ENCODE results near the gene CAMK1D. TPM values are rescaled to one million over a fixed set of nuclear protein-coding genes. Genes with fewer than 3 reads are reported as not detected.
"Not testable (repeated sequence)": the region's sequence is repeated elsewhere in the genome, so short reads cannot be mapped to it uniquely, and the experiment has no call there.

Gene CAMK1D
- polyA plus RNA-seq, 1 experiment: 1.1 TPM

DNA sequence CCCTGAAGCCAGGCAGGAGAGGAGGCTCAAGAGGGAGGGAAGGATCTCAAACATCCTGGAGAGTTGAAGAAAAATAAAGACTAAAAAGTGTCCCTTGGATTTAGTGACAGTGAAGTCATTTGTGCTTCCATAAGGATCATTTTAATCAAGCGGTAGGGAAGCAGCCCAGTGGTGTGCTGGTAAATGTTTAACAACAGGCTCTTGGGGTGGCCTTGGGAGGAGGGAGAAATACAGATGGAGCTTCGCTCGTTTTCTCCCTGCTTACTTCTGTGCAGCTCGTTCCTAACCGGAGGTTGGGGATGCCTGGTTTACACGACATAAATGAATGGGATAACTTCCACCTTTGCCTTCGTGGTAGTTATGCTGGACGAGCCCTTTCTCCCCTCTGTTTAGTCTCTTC, 140.0 kb downstream of the CAMK1D start:
- POLR2A ChIA-PET: no interaction called here
- Histone ChIP-seq H3K27me3 (ENCODE audit: control insufficient read depth, insufficient read depth, low read length) (no peaks in the 10 kb centered on the region), H3K4me3 (ENCODE audit: low read depth, low read length) (no peak overlapping the region), H3K36me3 (ENCODE audit: control insufficient read depth, insufficient read depth, low read length) (no peaks in the 10 kb centered on the region)
- CTCF ChIA-PET: no interaction called here
- DNase-seq (ENCODE audit: low read depth): no peak
- TF ChIP-seq, protein P1, sequence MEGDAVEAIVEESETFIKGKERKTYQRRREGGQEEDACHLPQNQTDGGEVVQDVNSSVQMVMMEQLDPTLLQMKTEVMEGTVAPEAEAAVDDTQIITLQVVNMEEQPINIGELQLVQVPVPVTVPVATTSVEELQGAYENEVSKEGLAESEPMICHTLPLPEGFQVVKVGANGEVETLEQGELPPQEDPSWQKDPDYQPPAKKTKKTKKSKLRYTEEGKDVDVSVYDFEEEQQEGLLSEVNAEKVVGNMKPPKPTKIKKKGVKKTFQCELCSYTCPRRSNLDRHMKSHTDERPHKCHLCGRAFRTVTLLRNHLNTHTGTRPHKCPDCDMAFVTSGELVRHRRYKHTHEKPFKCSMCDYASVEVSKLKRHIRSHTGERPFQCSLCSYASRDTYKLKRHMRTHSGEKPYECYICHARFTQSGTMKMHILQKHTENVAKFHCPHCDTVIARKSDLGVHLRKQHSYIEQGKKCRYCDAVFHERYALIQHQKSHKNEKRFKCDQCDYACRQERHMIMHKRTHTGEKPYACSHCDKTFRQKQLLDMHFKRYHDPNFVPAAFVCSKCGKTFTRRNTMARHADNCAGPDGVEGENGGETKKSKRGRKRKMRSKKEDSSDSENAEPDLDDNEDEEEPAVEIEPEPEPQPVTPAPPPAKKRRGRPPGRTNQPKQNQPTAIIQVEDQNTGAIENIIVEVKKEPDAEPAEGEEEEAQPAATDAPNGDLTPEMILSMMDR (IDR thresholded peaks at IDR 0.05; ENCODE audit: insufficient read depth, low read depth, low read length): no peak

DNA sequence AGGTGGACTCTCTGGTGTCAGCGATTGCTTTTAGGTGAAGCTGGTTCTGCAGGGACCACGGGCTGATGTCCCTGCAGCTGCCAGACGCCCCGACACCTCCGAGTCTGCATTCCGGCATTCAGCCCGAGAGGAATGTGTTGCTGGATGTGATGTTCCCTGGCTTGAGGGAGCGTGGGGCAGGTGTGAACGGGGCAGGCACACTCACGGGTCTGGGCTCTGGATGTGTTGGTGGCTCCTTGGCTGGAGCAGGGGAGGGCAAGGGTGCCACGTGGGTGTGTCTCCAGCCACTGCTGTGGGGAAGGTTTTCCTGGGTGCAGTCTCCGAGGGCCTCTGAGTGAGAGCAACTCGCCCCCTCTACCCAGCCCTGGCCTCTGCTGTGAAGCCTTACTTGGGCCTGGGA, 140.5 kb downstream of the CAMK1D start:
- no peak overlapping the region for H3K4me3 ChIP-seq (ENCODE audit: low read depth, low read length)
- ChIA-PET POLR2A (no interaction called here), CTCF (no interaction called here)
- no peaks in the 10 kb centered on the region for H3K27me3 ChIP-seq (ENCODE audit: control insufficient read depth, insufficient read depth, low read length)
- no peak for DNase-seq (ENCODE audit: low read depth)
- H3K36me3 ChIP-seq (ENCODE audit: control insufficient read depth, insufficient read depth, low read length): no peaks in the 10 kb centered on the region
- TF ChIP-seq, protein P1 (IDR thresholded peaks at IDR 0.05; ENCODE audit: insufficient read depth, low read depth, low read length): no peak

DNA sequence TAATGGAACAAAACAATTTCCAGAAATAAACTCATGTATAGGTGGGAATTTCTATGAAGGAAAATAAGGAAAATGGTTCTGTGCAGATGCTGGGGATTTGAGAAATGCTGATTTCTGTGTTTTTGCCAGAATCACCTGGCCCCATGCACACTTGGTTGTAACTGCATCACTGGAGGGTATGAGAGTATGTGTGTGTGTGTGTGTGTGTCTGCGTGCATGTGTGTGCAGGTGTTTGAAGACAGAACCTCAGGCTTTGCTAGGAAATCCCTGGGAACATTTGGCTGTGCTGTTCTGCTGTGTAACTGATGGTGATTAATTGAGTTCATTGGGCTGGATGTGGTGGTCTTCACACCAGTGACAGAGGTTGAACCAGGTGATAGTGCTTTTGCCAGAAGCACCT, 141.6 kb downstream of the CAMK1D start:
- H3K27me3 ChIP-seq (ENCODE audit: control insufficient read depth, insufficient read depth, low read length): no peaks in the 10 kb centered on the region
- CTCF ChIA-PET: no interaction called here
- no peaks in the 10 kb centered on the region for H3K36me3 ChIP-seq (ENCODE audit: control insufficient read depth, insufficient read depth, low read length)
- TF ChIP-seq, protein P1 (IDR thresholded peaks at IDR 0.05; ENCODE audit: insufficient read depth, low read depth, low read length): no peak
- no peak for DNase-seq (ENCODE audit: low read depth)
- no peak overlapping the region for H3K4me3 ChIP-seq (ENCODE audit: low read depth, low read length)
- POLR2A ChIA-PET: no interaction called here

DNA sequence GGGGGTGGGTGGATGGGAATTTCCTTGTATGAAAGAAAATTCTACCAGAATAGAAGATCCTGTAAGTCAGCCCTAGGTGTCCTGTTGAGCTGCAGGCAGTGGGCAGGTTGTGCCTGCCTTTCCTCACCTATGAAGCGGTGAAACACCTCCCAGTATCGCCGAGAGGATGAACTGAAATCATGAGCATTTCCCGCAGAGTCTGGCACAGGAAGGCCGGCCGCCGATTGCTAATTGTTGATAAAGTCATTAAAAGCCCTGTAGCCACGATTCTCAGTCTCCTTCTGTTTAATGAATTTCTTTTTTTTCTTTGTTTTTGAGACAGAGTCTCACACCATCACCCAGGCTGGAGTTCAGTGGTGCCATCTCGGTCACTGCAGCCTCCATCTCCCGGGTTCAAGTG, 142.1 kb downstream of the CAMK1D start:
- TF ChIP-seq, protein P1 (IDR thresholded peaks at IDR 0.05; ENCODE audit: insufficient read depth, low read depth, low read length): no peak

DNA sequence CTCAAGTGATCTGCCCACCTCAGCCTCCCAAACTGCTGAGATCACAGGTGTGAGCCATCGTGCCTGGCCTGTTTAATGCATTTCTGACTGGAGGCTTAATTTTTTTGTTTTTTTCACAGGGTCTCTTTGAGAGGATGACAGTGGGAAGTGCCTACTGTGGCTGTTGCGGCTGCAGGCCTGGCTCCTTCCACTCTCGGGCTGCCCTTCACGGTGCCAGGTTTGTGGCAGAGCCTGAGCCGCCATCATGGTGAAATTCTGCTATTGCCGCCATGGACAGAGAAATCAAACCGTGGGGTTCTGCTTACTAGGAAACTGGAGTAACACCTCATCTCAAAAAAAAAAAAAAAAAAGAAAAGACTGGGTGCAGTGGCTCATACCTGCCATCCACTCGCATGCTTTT, 142.7 kb downstream of the CAMK1D start:
- no peak overlapping the region for H3K4me3 ChIP-seq (ENCODE audit: low read depth, low read length)
- TF ChIP-seq, protein P1 (IDR thresholded peaks at IDR 0.05; ENCODE audit: insufficient read depth, low read depth, low read length): no peak
- ChIA-PET POLR2A (no interaction called here), CTCF (no interaction called here)
- no peaks in the 10 kb centered on the region for H3K36me3 ChIP-seq (ENCODE audit: control insufficient read depth, insufficient read depth, low read length)
- no peaks in the 10 kb centered on the region for H3K27me3 ChIP-seq (ENCODE audit: control insufficient read depth, insufficient read depth, low read length)
- DNase-seq (ENCODE audit: low read depth): no peak

More for the DNA sequence above, 142.1 kb downstream of the CAMK1D start:
- CTCF ChIA-PET: no interaction called here
- POLR2A ChIA-PET: no interaction called here
- Histone ChIP-seq H3K36me3 (ENCODE audit: control insufficient read depth, insufficient read depth, low read length) (no peaks in the 10 kb centered on the region), H3K27me3 (ENCODE audit: control insufficient read depth, insufficient read depth, low read length) (no peaks in the 10 kb centered on the region), H3K4me3 (ENCODE audit: low read depth, low read length) (no peak overlapping the region)
- no peak for DNase-seq (ENCODE audit: low read depth)

DNA sequence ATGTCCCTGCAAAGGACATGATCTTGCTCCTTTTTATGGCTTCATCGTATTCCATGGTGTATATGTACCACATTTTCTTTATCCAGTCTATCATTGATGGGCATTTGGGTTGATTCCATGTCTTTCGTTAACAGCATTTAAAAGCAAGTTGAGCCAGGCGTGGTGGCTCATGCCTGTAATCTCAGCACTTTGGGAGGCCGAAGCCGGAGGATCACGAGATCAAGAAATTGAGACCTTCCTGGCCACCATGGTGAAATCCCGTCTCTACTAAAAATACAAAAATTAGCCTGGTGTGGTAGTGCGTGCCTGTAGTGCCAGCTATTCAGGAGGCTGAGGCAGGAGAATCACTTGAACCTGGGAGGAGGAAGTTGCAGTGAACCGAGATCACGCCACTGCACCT, 147.7 kb downstream of the CAMK1D start:
- CTCF ChIA-PET; H3K4me3 ChIP-seq (ENCODE audit: low read depth, low read length): not testable (repeated sequence)

More for the DNA sequence above, 147.7 kb downstream of the CAMK1D start:
- POLR2A ChIA-PET; H3K27me3 ChIP-seq (ENCODE audit: control insufficient read depth, insufficient read depth, low read length); DNase-seq (ENCODE audit: low read depth); H3K36me3 ChIP-seq (ENCODE audit: control insufficient read depth, insufficient read depth, low read length): not testable (repeated sequence)
